HL-60/S4 treated with phorbol 12-myristate 13-acetate at 8.2 ng/mL for 4 days and 3 days (cell line): ENCODE measurements around the gene HS2ST1.
"Not testable (repeated sequence)": the region's sequence is repeated elsewhere in the genome, so short reads cannot be mapped to it uniquely, and the experiment has no call there.

Source experiments
- in situ Hi-C: fragments of 300-500 bp; cut with MboI; formaldehyde crosslinking; loops from 2 replicates; pipeline ENCODE4 v1.15.0; 2022; ENCODE audit warnings: low sequenced_read_pairs

HS2ST1 gene

GRCh38 chr1:86924324-86924960, 10.0 kb downstream of the HS2ST1 start:
- in situ Hi-C loops: no loop called here

- in situ Hi-C loops: no loop called here
These were observed 11.3 kb downstream of the HS2ST1 start for GRCh38 chr1:86925742-86926141.

- in situ Hi-C loops: no loop called here
These were observed 12.4 kb downstream of the HS2ST1 start for GRCh38 chr1:86926883-86927282.

GRCh38 chr1:86928819-86929218, 14.4 kb downstream of the HS2ST1 start:
- in situ Hi-C loops: no loop called here

- in situ Hi-C loops: no loop called here
These were observed 18.6 kb downstream of the HS2ST1 start for GRCh38 chr1:86933051-86933450.

- in situ Hi-C loops: no loop called here
These were observed 19.3 kb downstream of the HS2ST1 start for GRCh38 chr1:86933562-86934377.

GRCh38 chr1:86938450-86938849, 24.0 kb downstream of the HS2ST1 start:
- in situ Hi-C loops: no loop called here

- in situ Hi-C loops: no loop called here
These were observed 24.4 kb downstream of the HS2ST1 start for GRCh38 chr1:86938855-86939254.

GRCh38 chr1:86939406-86939805, 25.0 kb downstream of the HS2ST1 start:
- in situ Hi-C loops: no loop called here

GRCh38 chr1:86940599-86940998, 26.2 kb downstream of the HS2ST1 start:
- in situ Hi-C loops: no loop called here

- in situ Hi-C loops: no loop called here
These were observed 27.6 kb downstream of the HS2ST1 start for GRCh38 chr1:86942042-86942441.

- in situ Hi-C loops: no loop called here
These were observed 28.3 kb downstream of the HS2ST1 start for GRCh38 chr1:86942743-86943142.

GRCh38 chr1:86948212-86948611, 33.8 kb downstream of the HS2ST1 start:
- in situ Hi-C loops: no loop called here

- in situ Hi-C loops: no loop called here
These were observed 36.4 kb downstream of the HS2ST1 start for GRCh38 chr1:86950712-86951419.

GRCh38 chr1:86951430-86951829, 37.0 kb downstream of the HS2ST1 start:
- in situ Hi-C loops: no loop called here

GRCh38 chr1:86953167-86953566, 38.7 kb downstream of the HS2ST1 start:
- in situ Hi-C loops: no loop called here

GRCh38 chr1:86955678-86956077, 41.2 kb downstream of the HS2ST1 start:
- in situ Hi-C loops: no loop called here

GRCh38 chr1:86956221-86956620, 41.8 kb downstream of the HS2ST1 start:
- in situ Hi-C loops: no loop called here

- in situ Hi-C loops: no loop called here
These were observed 42.8 kb downstream of the HS2ST1 start for GRCh38 chr1:86957221-86957620.

GRCh38 chr1:86960548-86960947, 46.1 kb downstream of the HS2ST1 start:
- in situ Hi-C loops: no loop called here

- in situ Hi-C loops: not testable (repeated sequence)
These were observed 49.4 kb downstream of the HS2ST1 start for GRCh38 chr1:86963841-86964240.
